Suprapubic skin (tissue), 4 donors: Measurements from ENCODE around the gene FGF7. TPM values are rescaled to one million over a fixed set of nuclear protein-coding genes. Genes with fewer than 3 reads are reported as not detected.
A peak's percentile ranks its signal among the peaks of the same experiment; 100 is the strongest.

ENCODE experiments used
- DNase-seq, 2 donors: peaks; one replicate each; pipeline ENCODE4 v3.0.0-alpha.2; 2019; ENCODE audit warnings: low spot score in 2 of 2
- H3K27ac ChIP-seq: fragments of 200-600 bp; sonication (generic); one replicate; pipeline ENCODE4 v1.5.1; 2019
- H3K27me3 ChIP-seq: fragments of 200-600 bp; sonication (generic); one replicate; pipeline ENCODE4 v1.5.1; 2019
- H3K36me3 ChIP-seq: fragments of 200-600 bp; sonication (generic); one replicate; pipeline ENCODE4 v1.5.1; 2019
- H3K4me1 ChIP-seq: fragments of 200-600 bp; sonication (generic); one replicate; pipeline ENCODE4 v1.5.1; 2019
- H3K4me3 ChIP-seq: fragments of 200-600 bp; sonication (generic); one replicate; pipeline ENCODE4 v1.5.1; 2019; ENCODE audit warnings: mild to moderate bottlenecking
- H3K9me3 ChIP-seq: fragments of 200-600 bp; sonication (generic); one replicate; pipeline ENCODE4 v1.5.1; 2019
- CTCF ChIP-seq, 2 donors: fragments of 200-600 bp in 1 of 2; fragments of 450-650 bp in 1 of 2; sonication (generic) in 1 of 2; IDR thresholded peaks; one replicate each; pipeline ENCODE4 v1.5.1; 2016 to 2019; ENCODE audit warnings: antibody characterized with exemption in 2 of 2, mild to moderate bottlenecking in 1 of 2, moderate library complexity in 1 of 2
- EP300 ChIP-seq: sonication (generic); formaldehyde crosslinking; IDR thresholded peaks from one replicate; pipeline ENCODE4 v1.6.1; 2017; ENCODE audit warnings: antibody characterized with exemption
- POLR2A ChIP-seq, 2 donors: fragments of 450-650 bp; IDR thresholded peaks; one replicate each; pipeline ENCODE4 v1.6.1; 2017; ENCODE audit warnings: antibody characterized with exemption in 2 of 2, mild to moderate bottlenecking in 2 of 2, moderate library complexity in 2 of 2
- POLR2AphosphoS5 ChIP-seq, 3 donors: sonication (generic); formaldehyde crosslinking; IDR thresholded peaks; one replicate each; pipeline ENCODE4 v1.6.1; 2017; ENCODE audit warnings: antibody characterized with exemption in 3 of 3
- WGBS: methylation state at CpG from one replicate; pipeline ENCODE4 v1.1.5; 2018; 5-methylcytosine and 5-hydroxymethylcytosine counted together
- total RNA-seq, 4 donors: library from RNA; depleted of rRNA; stranded (reverse); fragments of >200 nt; gene quantifications; one replicate each; pipeline ENCODE4 v1.1.0, GENCODE V29; 2016

FGF7 gene
- 10 to 100 TPM in 3 of 4 donors, 1 to 10 TPM in 1; 5.5 to 24.1 (median 12.6) TPM for total RNA-seq

GRCh38 chr15:49423021-49423420 is at the start of gene FGF7:
Gene FGF7 (plus strand): TSS chr15:49423242. CDS start chr15:49424298, 1,056 bp downstream.
- H3K36me3 ChIP-seq: no peaks in the 10 kb centered on the region
- TF ChIP-seq POLR2AphosphoS5 (IDR thresholded peaks at IDR 0.05): peak in 2 of 3 donors; percentile 10 to 17
- no peak for TF ChIP-seq CTCF (IDR thresholded peaks at IDR 0.05)
- TF ChIP-seq POLR2A (IDR thresholded peaks at IDR 0.05): peak in 1 of 2 donors; percentile 74
- H3K27me3 ChIP-seq: no peaks in the 10 kb centered on the region
- DNase-seq: no peak
- no peaks in the 10 kb centered on the region for H3K9me3 ChIP-seq
- H3K27ac ChIP-seq: peak within 1 kb of the TSS; percentile 62
- peak within 1 kb of the TSS; percentile 41 for H3K4me3 ChIP-seq
- 45% methylated on average over 4 of the region's 4 CpGs for WGBS
- H3K4me1 ChIP-seq: peaks cover 11% of the 10 kb centered on the region

- no peaks in the 10 kb centered on the region for H3K36me3 ChIP-seq
- H3K4me3 ChIP-seq: no peak overlapping the region
- no peaks in the 10 kb centered on the region for H3K27me3 ChIP-seq
- H3K9me3 ChIP-seq: no peaks in the 10 kb centered on the region
- no peak for DNase-seq
- H3K27ac ChIP-seq: no peak overlapping the region
- WGBS: 79% methylated on average over 2 of the region's 4 CpGs
- H3K4me1 ChIP-seq: no peaks in the 10 kb centered on the region
- TF ChIP-seq CTCF (IDR thresholded peaks at IDR 0.05) (no peak), POLR2AphosphoS5 (IDR thresholded peaks at IDR 0.05) (no peak), POLR2A (IDR thresholded peaks at IDR 0.05) (no peak), EP300 (no peak)
These were observed 43.0 kb upstream of the FGF7 start for GRCh38 chr15:49379996-49380395.

- DNase-seq: no peak
- H3K27ac ChIP-seq: no peak overlapping the region
- no peaks in the 10 kb centered on the region for H3K9me3 ChIP-seq
- no peaks in the 10 kb centered on the region for H3K27me3 ChIP-seq
- H3K4me1 ChIP-seq: no peaks in the 10 kb centered on the region
- TF ChIP-seq POLR2A (IDR thresholded peaks at IDR 0.05): no peak
- no peak for TF ChIP-seq POLR2AphosphoS5 (IDR thresholded peaks at IDR 0.05)
- no peak for TF ChIP-seq CTCF (IDR thresholded peaks at IDR 0.05)
- no peak for TF ChIP-seq EP300
- WGBS: 69% methylated on average over 5 of the region's 5 CpGs
- no peak overlapping the region for H3K4me3 ChIP-seq
- H3K36me3 ChIP-seq: no peaks in the 10 kb centered on the region
These were observed 42.1 kb upstream of the FGF7 start for GRCh38 chr15:49380912-49381311.

- no peaks in the 10 kb centered on the region for H3K36me3 ChIP-seq
- TF ChIP-seq CTCF (IDR thresholded peaks at IDR 0.05) (no peak), POLR2A (IDR thresholded peaks at IDR 0.05) (no peak), EP300 (no peak), POLR2AphosphoS5 (IDR thresholded peaks at IDR 0.05) (no peak)
These were observed 40.6 kb upstream of the FGF7 start for GRCh38 chr15:49382394-49382793.

GRCh38 chr15:49383266-49383665 is 39.8 kb upstream of the FGF7 start:
- no peaks in the 10 kb centered on the region for H3K9me3 ChIP-seq
- H3K27me3 ChIP-seq: no peaks in the 10 kb centered on the region
- no peak for DNase-seq
- H3K4me1 ChIP-seq: no peaks in the 10 kb centered on the region
- no peak overlapping the region for H3K4me3 ChIP-seq
- no peak overlapping the region for H3K27ac ChIP-seq
- H3K36me3 ChIP-seq: no peaks in the 10 kb centered on the region
- TF ChIP-seq POLR2A (IDR thresholded peaks at IDR 0.05): no peak
- no peak for TF ChIP-seq CTCF (IDR thresholded peaks at IDR 0.05)
- no peak for TF ChIP-seq POLR2AphosphoS5 (IDR thresholded peaks at IDR 0.05)
- no peak for TF ChIP-seq EP300
- 47% methylated on average over 1 of the region's 1 CpG for WGBS

More at GRCh38 chr15:49382394-49382793, 40.6 kb upstream of the FGF7 start:
- no peak for DNase-seq
- H3K4me1 ChIP-seq: no peaks in the 10 kb centered on the region
- H3K4me3 ChIP-seq: no peak overlapping the region
- H3K27me3 ChIP-seq: no peaks in the 10 kb centered on the region
- no peaks in the 10 kb centered on the region for H3K9me3 ChIP-seq
- H3K27ac ChIP-seq: no peak overlapping the region
